DND-41 (cell line): ENCODE data around the gene TMEFF1.

Experiments
- ATAC-seq: fragments of 200-7000 bp; cut with Tn5 transposase; 3 replicates; pipeline ENCODE4 v1.9.1; 2021; ENCODE audit warnings: low read depth; ENCODE audit not compliant: insufficient read depth
- DNase-seq: peaks from one replicate; pipeline ENCODE4 v3.0.0-alpha.2; 2020
- H2AFZ ChIP-seq: 2 replicates; pipeline ENCODE4 v1.6.0; 2012; ENCODE audit warnings: low read depth, low read length
- H3K27ac ChIP-seq: 2 replicates; pipeline ENCODE4 v1.5.1; 2012; ENCODE audit warnings: low read length, inconsistent platforms
- H3K27me3 ChIP-seq: fragments of 200-600 bp; sonication (generic); 2 replicates; pipeline ENCODE4 v1.6.0; 2012; ENCODE audit warnings: low read length, mild to moderate bottlenecking, inconsistent platforms; ENCODE audit not compliant: insufficient read depth, poor library complexity
- H3K36me3 ChIP-seq: 2 replicates; pipeline ENCODE4 v1.5.1; 2012; ENCODE audit warnings: low read length, inconsistent platforms; ENCODE audit not compliant: insufficient read depth
- H3K4me1 ChIP-seq: 2 replicates; pipeline ENCODE4 v1.5.1; 2012; ENCODE audit warnings: mild to moderate bottlenecking, low read length; ENCODE audit not compliant: insufficient read depth
- H3K4me2 ChIP-seq: 2 replicates; pipeline ENCODE4 v1.6.0; 2012; ENCODE audit warnings: mild to moderate bottlenecking, moderate library complexity, low read length, inconsistent platforms; ENCODE audit not compliant: insufficient read depth
- H3K4me3 ChIP-seq, 2 experiments: fragments of 200-600 bp in 1 of 2; shearing (Covaris generic) in 1 of 2; 2 replicates each; pipeline ENCODE4 v1.5.1; 2012 to 2016; ENCODE audit warnings: inconsistent platforms in 2 of 2, low read length in 2 of 2, mild to moderate bottlenecking in 2 of 2, low read depth in 1 of 2, moderate library complexity in 1 of 2
- H3K79me2 ChIP-seq: 2 replicates; pipeline ENCODE4 v1.6.0; 2012; ENCODE audit warnings: low read length, inconsistent platforms; ENCODE audit not compliant: insufficient read depth
- H3K9ac ChIP-seq: 2 replicates; pipeline ENCODE4 v1.6.0; 2012; ENCODE audit warnings: low read depth, mild to moderate bottlenecking, inconsistent platforms, low read length, moderate library complexity
- H3K9me3 ChIP-seq: 2 replicates; pipeline ENCODE4 v1.5.1; 2012; ENCODE audit warnings: low read length, moderate library complexity, mild to moderate bottlenecking, inconsistent platforms; ENCODE audit not compliant: insufficient read depth, severe bottlenecking
- H4K20me1 ChIP-seq: 2 replicates; pipeline ENCODE4 v1.6.0; 2012; ENCODE audit warnings: low read length; ENCODE audit not compliant: insufficient read depth
- CTCF ChIP-seq: IDR thresholded peaks from 2 replicates; pipeline ENCODE4 v1.5.1; 2012; ENCODE audit warnings: borderline replicate concordance, low read length, moderate library complexity, mild to moderate bottlenecking; ENCODE audit not compliant: poor library complexity, severe bottlenecking; ENCODE audit errors: extremely low read depth
- EZH2 ChIP-seq: IDR thresholded peaks from 3 replicates; pipeline ENCODE4 v1.6.1; 2012; ENCODE audit warnings: borderline replicate concordance, low read depth, mild to moderate bottlenecking, moderate library complexity, low read length, inconsistent platforms; ENCODE audit not compliant: severe bottlenecking

The TMEFF1 gene

GRCh38 chr9:100474082-100474923 is 1.4 kb downstream of the TMEFF1 start:
- TF ChIP-seq EZH2 (no peak), CTCF (no peak)
- peaks cover 3% of the 10 kb centered on the region for H3K27me3 ChIP-seq
- ATAC-seq (no peak), DNase-seq (no peak)
- H3K9ac ChIP-seq, result no peak overlapping the region
- H3K4me2 ChIP-seq, result no peak overlapping the region
- H3K4me3 ChIP-seq, result no peak overlapping the region
- no peak overlapping the region for H2AFZ ChIP-seq
- no peaks in the 10 kb centered on the region for H3K36me3 ChIP-seq
- H3K27ac ChIP-seq, result no peak overlapping the region
- no peaks in the 10 kb centered on the region for H3K9me3 ChIP-seq
- no peaks in the 10 kb centered on the region for H3K4me1 ChIP-seq
- H3K79me2 ChIP-seq, result no peaks in the 10 kb centered on the region
- no peaks in the 10 kb centered on the region for H4K20me1 ChIP-seq

- H3K27me3 ChIP-seq, result peaks cover 3% of the 10 kb centered on the region
- H3K4me3 ChIP-seq, result no peak overlapping the region
- H3K79me2 ChIP-seq, result no peaks in the 10 kb centered on the region
- DNase-seq (no peak), ATAC-seq (no peak)
- H3K4me1 ChIP-seq, result no peaks in the 10 kb centered on the region
- H3K9me3 ChIP-seq, result no peaks in the 10 kb centered on the region
- no peaks in the 10 kb centered on the region for H3K36me3 ChIP-seq
- TF ChIP-seq CTCF (no peak), EZH2 (no peak)
- no peak overlapping the region for H3K9ac ChIP-seq
- H3K27ac ChIP-seq, result no peak overlapping the region
- H4K20me1 ChIP-seq, result no peaks in the 10 kb centered on the region
- H3K4me2 ChIP-seq, result no peak overlapping the region
- H2AFZ ChIP-seq, result no peak overlapping the region
Observed at GRCh38 chr9:100474924-100475276, 2.0 kb downstream of the TMEFF1 start.

- H3K4me1 ChIP-seq, result no peaks in the 10 kb centered on the region
- H3K27ac ChIP-seq, result no peak overlapping the region
- peaks cover 7% of the 10 kb centered on the region for H3K27me3 ChIP-seq
- no peak overlapping the region for H3K4me3 ChIP-seq
- H3K36me3 ChIP-seq, result no peaks in the 10 kb centered on the region
- H3K4me2 ChIP-seq, result no peak overlapping the region
- TF ChIP-seq CTCF, result no peak
- TF ChIP-seq EZH2, result no peak
- H2AFZ ChIP-seq, result no peak overlapping the region
- H3K9me3 ChIP-seq, result no peaks in the 10 kb centered on the region
- DNase-seq, result no peak
- H4K20me1 ChIP-seq, result no peaks in the 10 kb centered on the region
- no peak for ATAC-seq
- no peaks in the 10 kb centered on the region for H3K79me2 ChIP-seq
- no peak overlapping the region for H3K9ac ChIP-seq
Observed at GRCh38 chr9:100477241-100477640, 4.3 kb downstream of the TMEFF1 start.

- H3K9me3 ChIP-seq, result no peaks in the 10 kb centered on the region
- ATAC-seq, result no peak
Observed at GRCh38 chr9:100478192-100478591, 5.2 kb downstream of the TMEFF1 start.

More at GRCh38 chr9:100478192-100478591, 5.2 kb downstream of the TMEFF1 start:
- Histone ChIP-seq H2AFZ (no peak overlapping the region), H3K36me3 (no peaks in the 10 kb centered on the region), H3K4me3 (no peak overlapping the region), H3K4me2 (no peak overlapping the region), H3K27ac (no peak overlapping the region), H4K20me1 (no peaks in the 10 kb centered on the region), H3K27me3 (peaks cover 3% of the 10 kb centered on the region), H3K4me1 (no peaks in the 10 kb centered on the region), H3K79me2 (no peaks in the 10 kb centered on the region), H3K9ac (no peak overlapping the region)
- TF ChIP-seq EZH2 (no peak), CTCF (no peak)
- no peak for DNase-seq
